GM18909 (cell line): ENCODE data around the gene CYP2C9.
"Not testable (repeated sequence)": the region's sequence is repeated elsewhere in the genome, so short reads cannot be mapped to it uniquely, and the experiment has no call there.

Source experiments
- ATAC-seq: cut with Tn5 transposase; IDR thresholded peaks from one replicate; pipeline ENCODE4 v1.9.1; 2021; ENCODE audit warnings: mild to moderate bottlenecking; ENCODE audit not compliant: unreplicated experiment, poor library complexity

The CYP2C9 gene

DNA sequence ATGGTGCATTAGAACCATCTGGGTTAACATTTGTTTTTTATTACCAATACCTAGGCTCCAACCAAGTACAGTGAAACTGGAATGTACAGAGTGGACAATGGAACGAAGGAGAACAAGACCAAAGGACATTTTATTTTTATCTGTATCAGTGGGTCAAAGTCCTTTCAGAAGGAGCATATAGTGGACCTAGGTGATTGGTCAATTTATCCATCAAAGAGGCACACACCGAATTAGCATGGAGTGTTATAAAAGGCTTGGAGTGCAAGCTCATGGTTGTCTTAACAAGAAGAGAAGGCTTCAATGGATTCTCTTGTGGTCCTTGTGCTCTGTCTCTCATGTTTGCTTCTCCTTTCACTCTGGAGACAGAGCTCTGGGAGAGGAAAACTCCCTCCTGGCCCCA lies at the start of gene CYP2C9:
TSS of gene CYP2C9 (plus strand) at position 276 of the 400 bp plus-strand sequence. CDS start at position 301, 25 bp downstream.
- ATAC-seq, result no peak

DNA sequence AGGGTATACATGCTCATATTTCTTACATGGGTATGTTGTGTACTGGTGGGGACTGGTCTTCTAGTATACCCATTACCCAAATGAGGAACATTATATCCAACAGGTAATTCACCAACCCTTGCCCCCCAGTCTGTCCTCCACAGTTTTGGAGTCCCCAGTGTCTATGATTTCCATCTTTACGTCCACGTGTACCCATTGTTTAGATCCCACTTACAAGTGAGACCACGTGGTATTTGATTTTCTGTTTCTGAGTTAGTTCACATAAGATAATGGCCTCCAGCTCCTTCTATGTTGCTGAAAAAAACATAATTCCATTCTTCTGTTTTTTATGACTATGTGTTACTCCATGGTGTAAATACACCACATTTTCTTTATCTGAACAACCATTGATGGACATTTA lies 49.3 kb upstream of the CYP2C9 start:
- no peak for ATAC-seq

DNA sequence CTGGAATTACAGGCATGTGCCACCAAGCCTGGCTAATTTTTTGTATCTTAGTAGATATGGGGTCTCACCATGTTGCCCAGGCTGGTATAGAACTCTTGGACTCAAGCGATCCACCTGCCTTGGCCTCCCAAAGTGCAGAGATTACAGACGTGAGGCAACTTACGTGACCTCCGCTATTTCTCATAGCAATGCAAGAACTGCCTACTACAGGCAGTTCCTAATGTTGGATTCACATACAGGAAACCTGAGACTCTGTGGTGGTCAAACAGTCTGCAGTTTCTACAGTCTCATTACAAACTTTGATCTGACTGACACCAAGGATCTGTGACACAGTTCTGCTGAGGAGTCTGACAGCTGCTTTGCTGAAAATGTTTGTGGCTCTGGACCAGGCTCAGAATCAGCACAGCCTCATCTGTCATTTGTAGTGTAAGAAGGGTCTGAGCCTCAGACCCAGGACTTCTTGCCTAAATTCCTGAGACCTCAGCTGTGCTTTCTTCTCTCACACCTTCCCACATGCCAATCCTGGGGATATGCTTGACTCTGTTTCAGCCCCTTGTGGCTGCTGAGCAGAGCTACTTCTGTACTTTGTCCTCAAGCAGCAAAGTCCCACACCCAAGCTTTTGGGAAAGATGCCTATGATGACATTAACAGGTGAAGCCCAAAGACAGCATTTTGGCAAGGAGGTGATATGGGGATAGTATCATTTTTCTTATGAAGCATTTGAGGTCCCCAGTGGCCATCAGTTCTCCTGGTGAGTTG lies 48.0 kb upstream of the CYP2C9 start:
- no peak for ATAC-seq

DNA sequence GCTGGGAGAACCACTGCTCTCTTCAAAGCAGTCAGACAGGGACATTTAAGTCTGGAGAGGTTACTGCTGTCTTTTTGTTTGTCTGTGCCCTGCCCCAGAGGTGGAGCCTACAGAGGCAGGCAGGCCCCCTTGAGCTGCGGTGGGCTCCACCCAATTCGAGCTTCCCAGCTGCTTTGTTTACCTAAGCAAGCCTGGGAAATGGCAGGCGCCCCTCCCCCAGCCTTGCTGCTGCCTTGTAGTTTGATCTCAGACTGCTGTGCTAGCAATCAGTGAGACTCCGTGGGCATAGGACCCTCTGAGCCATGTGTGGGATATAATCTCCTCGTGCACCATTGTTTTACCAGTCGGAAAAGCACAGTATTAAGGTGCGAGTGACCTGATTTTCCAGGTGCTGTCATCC lies 40.0 kb upstream of the CYP2C9 start:
- ATAC-seq, result not testable (repeated sequence)

DNA sequence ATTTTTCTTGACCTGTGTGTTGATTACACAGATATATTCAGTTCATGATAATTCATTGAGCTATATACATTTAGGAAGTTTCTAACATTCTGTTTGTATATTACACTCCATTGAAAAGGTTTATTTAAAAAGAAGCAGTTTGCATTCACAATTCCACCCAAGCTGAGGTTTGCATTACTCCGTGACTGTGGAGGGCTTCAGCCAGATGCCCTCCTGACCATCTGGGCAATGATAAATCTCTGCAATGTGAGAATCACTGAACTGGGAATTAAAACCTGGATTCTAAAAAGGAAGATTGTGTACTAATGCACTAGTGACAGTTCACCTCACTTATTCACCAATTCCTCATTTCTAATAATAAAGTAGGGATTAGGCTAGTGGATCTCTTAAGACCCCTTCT lies 36.4 kb upstream of the CYP2C9 start:
- ATAC-seq, result no peak

DNA sequence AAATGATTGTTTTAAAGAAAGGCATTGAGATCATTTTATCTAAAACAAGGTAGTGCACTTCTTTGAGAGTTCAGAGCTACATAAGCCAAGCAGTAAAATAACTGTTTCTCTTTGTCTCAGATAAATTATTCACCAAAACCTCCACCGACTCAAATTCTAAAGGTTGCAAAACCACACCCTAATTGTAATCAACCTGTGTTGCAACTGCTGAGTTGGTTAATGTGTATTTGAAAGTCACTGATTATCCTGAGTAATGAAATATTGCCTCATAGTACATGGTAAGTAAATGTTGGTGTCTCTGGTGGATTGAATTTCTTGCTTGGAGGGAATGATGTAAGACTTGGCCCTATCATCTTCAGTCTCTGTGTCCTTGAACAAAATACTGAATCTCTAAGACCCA lies 35.9 kb upstream of the CYP2C9 start:
- ATAC-seq, result peak; percentile 81

DNA sequence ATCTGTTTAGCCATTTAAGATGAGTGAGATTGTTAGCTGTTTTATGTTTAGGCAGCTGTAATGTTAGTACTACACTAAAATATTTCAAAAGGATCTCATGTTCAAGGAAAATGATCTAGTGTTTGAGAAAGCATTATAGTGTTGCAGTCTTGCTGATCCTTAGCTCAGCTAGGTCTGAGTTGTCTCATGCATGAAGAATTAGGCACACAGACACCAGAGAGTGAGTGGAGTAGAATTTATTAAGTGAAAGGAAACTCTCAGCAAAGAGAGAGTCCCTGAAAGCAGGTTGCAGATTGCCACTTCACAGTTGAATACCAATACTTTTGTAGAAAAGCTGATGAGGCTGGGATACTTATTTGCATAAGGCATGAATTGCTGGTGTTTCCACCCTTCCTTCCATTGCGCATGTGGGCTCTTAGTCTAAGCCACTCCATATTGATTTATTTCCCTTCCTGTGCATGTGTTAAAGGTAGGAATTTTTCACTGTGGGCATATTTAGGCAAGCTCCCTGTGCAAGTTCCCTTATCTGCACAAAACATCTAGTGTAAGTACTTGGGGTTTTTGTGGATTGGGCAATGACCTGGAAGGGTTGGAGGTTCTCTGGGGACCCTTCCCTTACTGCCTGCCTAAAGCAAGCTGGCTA lies 33.8 kb upstream of the CYP2C9 start:
- not testable (repeated sequence) for ATAC-seq

DNA sequence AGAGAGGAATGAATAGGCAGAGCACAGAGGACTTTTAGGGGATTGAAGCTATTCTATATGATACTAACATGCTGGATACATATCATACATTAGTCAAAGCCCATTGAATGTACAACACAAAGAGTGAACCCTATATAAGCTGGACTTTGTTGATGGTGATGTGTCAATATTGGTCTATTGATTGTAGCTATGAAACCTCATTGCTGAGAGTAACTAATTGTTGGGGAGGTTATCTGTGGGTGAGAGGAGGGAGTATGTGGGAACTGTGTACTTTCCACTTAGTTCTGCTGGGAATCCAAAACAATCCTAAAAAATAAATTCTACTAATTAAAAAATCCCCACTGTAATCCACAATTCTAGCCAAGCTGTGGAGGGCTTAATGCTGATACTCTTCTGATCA lies 22.0 kb upstream of the CYP2C9 start:
- no peak for ATAC-seq

DNA sequence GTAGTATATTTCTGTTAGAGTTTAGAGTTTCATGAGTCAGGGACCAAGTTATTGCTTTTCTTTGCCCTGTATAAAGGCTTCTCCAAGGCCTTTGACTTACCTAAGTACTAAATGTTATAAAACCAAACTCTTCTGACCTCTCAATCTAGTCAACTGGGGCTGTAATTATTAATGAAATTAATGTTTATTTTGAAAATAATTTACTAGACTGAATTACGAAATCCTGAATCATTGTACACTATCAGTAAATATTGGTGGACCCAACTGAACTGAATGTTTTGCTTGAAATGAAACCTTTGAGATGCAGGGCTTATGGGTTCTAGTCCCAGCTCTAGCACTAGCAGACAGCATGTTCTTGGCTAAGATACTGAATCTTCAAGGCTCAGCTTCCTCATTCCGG lies 1.7 kb upstream of the CYP2C9 start:
- no peak for ATAC-seq

DNA sequence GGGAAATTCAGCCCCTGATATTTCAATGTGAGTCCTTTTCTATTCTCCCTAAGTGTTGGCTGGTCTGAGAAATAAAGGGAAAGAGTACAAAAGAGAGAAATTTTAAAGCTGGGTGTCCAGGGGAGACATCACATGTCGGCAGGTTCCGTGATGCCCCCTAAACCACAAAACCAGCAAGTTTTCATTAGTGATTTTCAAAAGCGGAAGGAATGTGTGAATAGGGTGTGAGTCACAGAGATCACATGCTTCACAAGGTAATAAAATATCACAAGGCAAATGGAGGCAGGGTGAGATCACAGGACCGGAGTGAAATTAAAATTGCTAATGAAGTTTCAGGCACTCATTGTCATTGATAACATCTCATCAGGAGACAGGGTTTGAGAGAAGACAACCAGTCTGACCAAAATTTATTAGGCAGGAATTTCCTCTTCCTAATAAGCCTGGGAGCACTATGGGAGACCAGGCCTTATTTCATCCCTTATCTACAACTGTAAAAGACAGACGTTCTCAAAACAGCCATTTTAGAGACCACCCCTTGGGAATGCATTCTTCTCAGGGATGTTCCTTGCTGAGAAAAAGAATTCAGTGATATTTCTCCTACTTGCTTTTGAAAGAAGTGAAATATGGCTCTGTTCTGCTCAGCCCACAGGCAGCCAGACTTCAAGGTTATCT lies 5.1 kb downstream of the CYP2C9 start:
- ATAC-seq, result not testable (repeated sequence)

DNA sequence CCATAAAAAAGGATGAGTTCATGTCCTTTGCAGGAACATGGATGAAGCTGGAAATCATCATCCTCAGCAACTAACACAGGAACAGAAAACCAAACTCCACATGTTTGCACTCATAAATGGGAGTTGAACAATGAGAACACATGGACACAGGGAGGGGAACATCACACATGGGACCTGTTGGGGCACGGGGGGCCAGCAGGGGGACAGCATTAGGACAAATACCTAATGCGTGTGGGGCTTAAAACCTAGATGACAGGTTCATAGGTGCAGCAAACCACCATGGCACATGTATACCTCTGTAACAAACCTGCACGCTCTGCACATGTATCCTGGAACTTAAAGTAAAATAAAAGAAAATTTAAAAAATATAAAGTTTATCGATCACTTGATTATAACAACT lies 7.7 kb downstream of the CYP2C9 start:
- ATAC-seq, result not testable (repeated sequence)

DNA sequence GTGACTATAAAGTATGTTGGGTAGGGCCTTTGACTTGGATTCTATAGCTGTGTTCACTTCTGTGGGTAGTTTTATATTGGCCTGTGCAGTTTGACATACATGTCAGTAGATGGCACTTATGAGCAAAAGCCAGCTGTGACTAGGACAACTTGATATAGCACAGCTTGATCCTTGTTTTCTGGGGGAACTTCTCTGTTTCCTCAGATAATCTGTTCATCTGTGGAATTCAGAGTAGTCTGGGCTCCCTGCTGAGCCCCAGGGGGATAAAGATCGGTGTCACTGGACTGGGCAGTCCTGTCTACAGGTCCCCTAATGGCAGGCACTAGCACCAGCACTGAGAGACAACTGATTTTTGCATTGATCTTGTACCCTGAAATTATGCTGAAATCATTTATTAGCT lies 25.4 kb downstream of the CYP2C9 start:
- peak; percentile 80 for ATAC-seq

DNA sequence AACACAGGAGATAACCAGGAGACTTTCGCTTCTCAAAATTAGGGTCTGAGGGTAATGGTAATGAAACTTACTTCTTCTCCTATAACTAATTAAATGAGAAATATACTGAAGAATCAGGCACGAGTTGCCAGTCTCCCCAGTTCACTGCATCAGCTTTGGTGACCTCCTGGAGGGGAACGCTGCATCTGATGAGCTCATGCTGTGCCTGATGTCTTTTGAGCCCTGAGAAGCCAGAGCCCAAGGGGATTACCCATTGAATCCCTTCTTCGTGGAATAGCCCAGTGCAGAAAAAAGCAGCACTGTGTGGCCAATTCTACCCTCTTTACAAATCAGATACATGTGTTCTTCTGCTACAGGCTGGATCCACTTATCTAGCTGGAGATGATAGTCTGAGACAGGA lies 45.1 kb downstream of the CYP2C9 start:
- no peak for ATAC-seq

DNA sequence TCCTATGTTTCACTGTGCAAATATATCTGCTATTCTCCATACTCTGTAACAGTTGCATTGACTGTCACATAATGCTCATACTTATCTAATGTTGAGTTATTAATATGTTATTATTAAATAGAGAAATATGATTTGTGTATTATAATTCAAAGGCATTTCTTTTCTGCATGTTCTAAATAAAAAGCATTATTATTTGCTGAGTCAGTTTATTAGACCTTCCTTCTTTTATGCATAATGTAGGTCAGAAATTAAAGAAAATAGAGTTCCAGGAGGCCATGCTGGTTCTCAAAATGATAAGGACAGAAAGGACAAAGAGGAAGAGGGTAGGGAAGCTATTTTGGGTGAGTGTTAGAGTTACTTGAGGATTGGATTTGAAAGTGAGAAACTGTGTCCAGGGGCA lies 50.7 kb downstream of the CYP2C9 start:
- no peak for ATAC-seq

DNA sequence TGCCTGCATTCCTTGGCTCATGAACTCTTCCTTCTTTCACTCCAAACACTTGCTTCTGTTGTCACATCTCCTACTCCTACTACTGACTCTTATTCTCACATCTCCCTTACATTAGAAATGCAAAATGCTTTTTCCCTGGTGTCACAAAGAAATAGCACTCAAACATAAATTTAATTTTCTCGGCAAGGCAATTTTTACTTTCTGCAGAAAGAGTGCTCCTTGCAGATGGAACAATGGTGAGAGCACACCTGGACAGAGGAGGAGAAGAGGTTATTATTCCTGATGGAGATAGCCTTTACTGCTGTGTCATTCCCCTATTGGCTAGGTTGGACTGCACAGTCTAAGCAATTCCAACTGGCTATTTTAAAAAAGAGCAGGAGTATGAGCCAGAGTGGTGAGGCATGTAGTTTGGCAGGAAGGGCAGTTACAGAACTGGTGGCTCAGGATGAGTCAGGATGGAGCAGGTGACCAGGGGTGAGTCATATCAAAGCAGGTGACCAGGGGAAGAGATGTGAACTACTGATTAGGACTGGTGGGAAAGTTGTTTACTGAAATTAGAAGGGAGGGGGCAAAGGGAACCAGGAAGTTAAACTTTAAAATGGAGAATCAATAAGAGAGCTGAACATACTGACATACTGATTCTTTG lies 52.9 kb downstream of the CYP2C9 start:
- no peak for ATAC-seq

DNA sequence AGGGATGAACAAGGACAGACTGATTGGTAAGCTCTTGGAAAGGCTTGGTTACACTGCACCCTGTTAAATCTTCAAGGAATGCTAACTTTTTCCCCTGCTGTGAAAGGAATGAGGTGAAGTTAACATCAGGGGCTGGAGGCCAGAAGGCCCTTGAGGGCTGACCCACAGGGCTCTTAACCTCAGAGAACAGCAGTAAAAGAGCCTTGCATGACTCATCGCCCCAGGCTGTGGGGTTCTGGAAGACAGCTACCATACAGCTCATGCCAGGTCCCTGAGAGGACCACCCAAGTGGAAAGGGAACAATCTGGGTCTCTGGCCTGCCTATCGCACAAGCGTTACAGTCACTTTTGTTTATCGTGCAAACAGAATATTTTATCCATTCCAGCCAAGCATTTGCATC lies 54.4 kb downstream of the CYP2C9 start:
- no peak for ATAC-seq

DNA sequence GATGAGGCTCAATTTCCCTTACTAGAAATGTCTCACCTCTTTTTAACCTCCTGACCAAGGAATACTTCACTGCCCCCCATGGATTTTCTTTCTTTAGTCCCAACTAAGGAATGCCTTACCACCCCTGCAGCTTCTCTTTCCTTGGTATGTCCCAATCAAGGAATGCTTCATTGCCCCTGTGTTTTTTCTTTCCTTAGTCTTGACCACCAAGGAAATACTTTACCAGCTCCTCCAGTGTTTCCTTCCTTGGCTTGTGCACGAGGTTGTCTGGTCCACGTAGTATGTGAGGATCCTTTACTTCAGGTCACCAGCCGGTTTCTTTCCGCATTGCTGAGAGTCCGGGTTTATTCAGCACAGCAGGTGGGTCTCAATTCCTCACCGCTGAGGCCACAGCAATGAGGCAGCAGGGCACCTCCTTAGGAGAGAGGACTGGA lies 59.3 kb downstream of the CYP2C9 start:
- no peak for ATAC-seq

DNA sequence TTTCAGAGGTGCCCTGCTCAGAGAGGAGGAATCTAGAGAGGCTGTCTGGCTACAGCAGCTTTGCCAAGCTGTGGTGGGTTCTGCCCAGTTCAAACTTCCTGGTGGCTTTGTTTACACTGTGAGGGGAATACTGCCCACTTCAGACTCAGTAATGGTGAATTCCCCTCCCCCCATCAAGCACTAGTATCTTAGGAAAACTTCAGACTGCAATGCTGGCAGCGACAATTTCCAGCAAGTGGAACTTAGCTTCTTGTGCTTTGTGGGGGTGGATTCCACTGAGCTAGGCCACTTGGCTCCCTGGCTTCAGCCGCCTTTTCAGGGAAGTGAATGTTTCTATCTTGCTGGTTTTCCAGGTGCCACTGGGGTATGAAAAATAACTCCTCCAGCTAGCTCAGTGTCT lies 88.0 kb downstream of the CYP2C9 start:
- ATAC-seq, result no peak

DNA sequence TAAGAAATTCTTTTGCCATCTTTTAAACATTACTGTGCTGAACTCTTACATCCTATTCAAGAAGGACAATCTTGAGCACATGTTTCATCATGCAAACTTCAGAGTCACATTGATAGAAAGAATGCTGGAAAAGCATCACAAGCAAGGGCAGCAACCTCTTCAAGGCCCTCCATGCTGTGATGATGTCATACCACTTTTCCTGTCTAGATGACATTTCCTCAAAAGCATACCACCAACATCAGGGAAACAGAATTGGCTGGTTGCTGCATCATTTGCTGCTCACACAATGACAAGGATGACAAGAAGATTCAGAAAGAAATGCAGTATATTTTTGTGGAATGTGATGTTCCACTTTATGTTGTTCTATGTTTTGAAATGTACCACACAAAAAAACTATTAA lies 93.2 kb downstream of the CYP2C9 start:
- ATAC-seq, result no peak

DNA sequence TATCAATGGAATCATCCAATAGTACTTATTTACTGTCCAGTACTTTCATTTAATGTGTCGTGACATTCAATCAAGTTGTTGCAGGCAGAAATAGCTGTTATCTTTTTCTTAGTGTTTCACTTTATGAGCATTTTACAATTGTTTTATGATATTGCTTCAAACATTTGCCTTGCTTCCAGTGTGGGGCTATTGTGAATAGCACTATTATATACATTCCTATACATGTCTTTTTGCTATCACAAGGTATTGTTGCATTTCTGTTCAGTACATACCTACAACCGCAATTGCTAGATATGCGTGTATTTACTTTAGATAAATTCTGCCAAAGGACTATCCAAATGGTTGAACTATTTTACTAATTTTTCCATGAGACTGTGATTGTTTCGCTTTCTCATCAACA lies 95.9 kb downstream of the CYP2C9 start:
- no peak for ATAC-seq
